Nephron progenitor cell (in vitro differentiated cells): ENCODE data around the gene ZNF488.

Source experiments
- DNase-seq: peaks from one replicate; pipeline ENCODE4 v3.0.0; 2021
- H3K27ac Mint-ChIP-seq: 2 replicates; pipeline ENCODE4 v1.8.0; 2021; ENCODE audit warnings: mild to moderate bottlenecking, moderate library complexity, mixed read lengths
- H3K27me3 Mint-ChIP-seq: 2 replicates; pipeline ENCODE4 v1.8.0; 2021; ENCODE audit warnings: mild to moderate bottlenecking, low read depth, mixed read lengths; ENCODE audit not compliant: poor library complexity
- H3K36me3 Mint-ChIP-seq: 2 replicates; pipeline ENCODE4 v1.8.0; 2021; ENCODE audit warnings: low read depth, mixed read lengths
- H3K4me1 Mint-ChIP-seq: 2 replicates; pipeline ENCODE4 v1.8.0; 2021; ENCODE audit warnings: mixed read lengths
- H3K4me3 Mint-ChIP-seq: 2 replicates; pipeline ENCODE4 v1.8.0; 2021; ENCODE audit warnings: mild to moderate bottlenecking, moderate library complexity, mixed read lengths
- H3K9me3 Mint-ChIP-seq: 2 replicates; pipeline ENCODE4 v1.8.0; 2021; ENCODE audit warnings: mild to moderate bottlenecking, moderate library complexity, mixed read lengths
- CTCF ChIP-seq: fragments of 200-600 bp; sonication (generic); IDR thresholded peaks from 2 replicates; pipeline ENCODE4 v1.5.0; 2021; ENCODE audit warnings: antibody characterized with exemption

The ZNF488 gene

GRCh38 chr10:47406870-47407691 lies 23.0 kb upstream of the ZNF488 start:
- peaks cover 31% of the 10 kb centered on the region for H3K4me1 Mint-ChIP-seq
- H3K9me3 Mint-ChIP-seq, result no peaks in the 10 kb centered on the region
- no peaks in the 10 kb centered on the region for H3K27me3 Mint-ChIP-seq
- no peak for DNase-seq
- no peaks in the 10 kb centered on the region for H3K36me3 Mint-ChIP-seq
- H3K27ac Mint-ChIP-seq, result no peak overlapping the region
- H3K4me3 Mint-ChIP-seq, result no peak overlapping the region
- TF ChIP-seq CTCF, result no peak

GRCh38 chr10:47406548-47406869 lies 22.4 kb upstream of the ZNF488 start:
- no peak for DNase-seq
- H3K4me3 Mint-ChIP-seq, result no peak overlapping the region
- no peak overlapping the region for H3K27ac Mint-ChIP-seq

DNA sequence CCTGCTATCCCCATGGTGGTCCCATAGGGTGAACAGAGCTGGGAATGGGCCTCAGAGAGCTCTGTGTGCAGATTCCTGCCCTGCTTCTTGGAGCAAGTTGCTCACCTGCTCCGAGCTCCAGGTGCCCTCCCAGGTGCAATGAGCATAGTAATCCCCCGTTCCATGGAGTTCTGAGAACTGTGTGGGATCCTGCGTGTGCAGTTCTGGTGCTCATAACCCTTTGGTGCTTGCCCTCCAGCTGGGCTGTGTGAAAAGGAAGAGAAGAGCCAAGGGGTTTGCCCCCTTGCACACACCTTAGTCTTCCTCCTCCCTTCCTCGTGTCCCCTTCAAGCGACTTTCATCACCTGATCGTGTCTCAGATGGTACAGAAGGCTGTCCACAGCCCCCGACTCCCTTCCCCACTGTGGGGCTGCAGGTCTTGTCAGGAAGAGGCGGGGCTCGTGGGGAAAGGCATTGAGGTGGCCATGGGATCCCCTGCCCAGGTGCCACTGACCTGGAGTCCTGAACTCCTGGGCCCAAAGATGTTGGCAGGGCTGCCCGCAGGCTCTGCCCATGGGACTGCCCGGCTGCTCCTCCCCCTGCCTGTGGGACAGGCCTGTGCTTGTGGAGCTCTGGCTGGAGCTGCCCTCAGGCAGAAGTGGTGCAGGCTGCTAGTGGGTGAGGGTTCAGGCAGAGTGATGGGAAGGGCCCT lies 21.9 kb upstream of the ZNF488 start:
- H3K4me1 Mint-ChIP-seq, result peaks cover 34% of the 10 kb centered on the region
- no peak for TF ChIP-seq CTCF
- DNase-seq, result no peak
- H3K4me3 Mint-ChIP-seq, result no peak overlapping the region
- H3K9me3 Mint-ChIP-seq, result no peaks in the 10 kb centered on the region
- H3K27ac Mint-ChIP-seq, result no peak overlapping the region
- no peaks in the 10 kb centered on the region for H3K36me3 Mint-ChIP-seq
- peaks cover 3% of the 10 kb centered on the region for H3K27me3 Mint-ChIP-seq

More at GRCh38 chr10:47406548-47406869, 22.4 kb upstream of the ZNF488 start:
- H3K4me1 Mint-ChIP-seq, result peaks cover 34% of the 10 kb centered on the region
- H3K27me3 Mint-ChIP-seq, result peaks cover 3% of the 10 kb centered on the region
- H3K36me3 Mint-ChIP-seq, result no peaks in the 10 kb centered on the region
- no peak for TF ChIP-seq CTCF
- H3K9me3 Mint-ChIP-seq, result no peaks in the 10 kb centered on the region

- H3K9me3 Mint-ChIP-seq, result no peaks in the 10 kb centered on the region
- TF ChIP-seq CTCF, result no peak
These were observed 20.8 kb upstream of the ZNF488 start for GRCh38 chr10:47404937-47405336.

DNA sequence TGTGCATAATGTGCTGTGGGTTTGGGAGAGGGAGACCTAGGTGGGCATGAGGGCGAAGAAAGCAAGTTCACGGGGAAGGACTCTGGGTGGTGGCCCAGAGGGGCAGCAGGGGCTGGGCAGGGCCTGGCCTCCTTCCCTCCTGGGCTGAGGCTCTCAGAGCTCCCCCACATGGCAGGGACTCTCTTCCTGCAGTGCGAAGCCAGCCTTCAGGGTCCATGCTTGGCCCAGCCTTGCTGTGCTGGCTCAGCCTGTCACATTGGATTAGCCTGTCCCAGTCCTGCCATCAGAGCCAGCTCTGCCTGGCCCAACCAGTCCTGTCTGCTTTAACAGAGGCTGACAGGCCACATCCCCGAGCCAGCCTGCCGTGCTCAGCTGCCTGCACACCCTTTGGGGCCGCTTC lies 20.4 kb upstream of the ZNF488 start:
- Mint-ChIP-seq H3K4me1 (peaks cover 25% of the 10 kb centered on the region), H3K27ac (no peak overlapping the region), H3K4me3 (no peak overlapping the region)

More at GRCh38 chr10:47404937-47405336, 20.8 kb upstream of the ZNF488 start:
- no peak for DNase-seq
- H3K4me3 Mint-ChIP-seq, result no peak overlapping the region
- peaks cover 3% of the 10 kb centered on the region for H3K27me3 Mint-ChIP-seq
- no peak overlapping the region for H3K27ac Mint-ChIP-seq
- peaks cover 28% of the 10 kb centered on the region for H3K4me1 Mint-ChIP-seq
- no peaks in the 10 kb centered on the region for H3K36me3 Mint-ChIP-seq

More for the DNA sequence above, 20.4 kb upstream of the ZNF488 start:
- no peaks in the 10 kb centered on the region for H3K36me3 Mint-ChIP-seq
- peaks cover 3% of the 10 kb centered on the region for H3K27me3 Mint-ChIP-seq
- TF ChIP-seq CTCF, result no peak
- H3K9me3 Mint-ChIP-seq, result no peaks in the 10 kb centered on the region
- DNase-seq, result no peak
